OCI-LY7 (cell line): ENCODE data around the gene UCK2.

Experiments
- CTCF ChIP-seq: fragments of 200-600 bp; sonication (generic); conservative IDR thresholded peaks from 2 replicates; pipeline ENCODE4 v1.5.1; 2014; ENCODE audit warnings: mild to moderate bottlenecking, antibody characterized with exemption, low read length, moderate library complexity, mixed read lengths
- EZH2phosphoT487 ChIP-seq: fragments of 200-600 bp; sonication (generic); IDR thresholded peaks from 2 replicates; pipeline ENCODE4 v1.6.1; 2018; ENCODE audit warnings: low read depth, borderline replicate concordance, mild to moderate bottlenecking, mixed run types, antibody characterized with exemption, low read length, moderate library complexity, mixed read lengths

- TF ChIP-seq EZH2phosphoT487, result no peak
- TF ChIP-seq CTCF, result no peak
These were observed 31.8 kb downstream of the UCK2 start for GRCh38 chr1:165858967-165859845.
